Coronary artery (tissue), 2 donors: ENCODE data around the gene ARID4A.

Experiments
- DNase-seq: peaks from one replicate; pipeline ENCODE4 v3.0.0-alpha.2; 2017; ENCODE audit warnings: low spot score
- H3K27ac ChIP-seq, 2 donors: fragments of 200-600 bp; sonication (generic); one replicate each; pipeline ENCODE4 v1.5.1; 2016 to 2019
- H3K4me3 ChIP-seq: fragments of 200-600 bp; sonication (generic); 2 replicates; pipeline ENCODE4 v1.5.1; 2016; ENCODE audit warnings: mild to moderate bottlenecking, moderate library complexity
- TF ChIP-seq, protein P1 (sequence below): fragments of 200-600 bp; sonication (generic); IDR thresholded peaks from one replicate; pipeline ENCODE4 v1.5.1; 2019; ENCODE audit warnings: antibody characterized with exemption

The ARID4A gene

DNA sequence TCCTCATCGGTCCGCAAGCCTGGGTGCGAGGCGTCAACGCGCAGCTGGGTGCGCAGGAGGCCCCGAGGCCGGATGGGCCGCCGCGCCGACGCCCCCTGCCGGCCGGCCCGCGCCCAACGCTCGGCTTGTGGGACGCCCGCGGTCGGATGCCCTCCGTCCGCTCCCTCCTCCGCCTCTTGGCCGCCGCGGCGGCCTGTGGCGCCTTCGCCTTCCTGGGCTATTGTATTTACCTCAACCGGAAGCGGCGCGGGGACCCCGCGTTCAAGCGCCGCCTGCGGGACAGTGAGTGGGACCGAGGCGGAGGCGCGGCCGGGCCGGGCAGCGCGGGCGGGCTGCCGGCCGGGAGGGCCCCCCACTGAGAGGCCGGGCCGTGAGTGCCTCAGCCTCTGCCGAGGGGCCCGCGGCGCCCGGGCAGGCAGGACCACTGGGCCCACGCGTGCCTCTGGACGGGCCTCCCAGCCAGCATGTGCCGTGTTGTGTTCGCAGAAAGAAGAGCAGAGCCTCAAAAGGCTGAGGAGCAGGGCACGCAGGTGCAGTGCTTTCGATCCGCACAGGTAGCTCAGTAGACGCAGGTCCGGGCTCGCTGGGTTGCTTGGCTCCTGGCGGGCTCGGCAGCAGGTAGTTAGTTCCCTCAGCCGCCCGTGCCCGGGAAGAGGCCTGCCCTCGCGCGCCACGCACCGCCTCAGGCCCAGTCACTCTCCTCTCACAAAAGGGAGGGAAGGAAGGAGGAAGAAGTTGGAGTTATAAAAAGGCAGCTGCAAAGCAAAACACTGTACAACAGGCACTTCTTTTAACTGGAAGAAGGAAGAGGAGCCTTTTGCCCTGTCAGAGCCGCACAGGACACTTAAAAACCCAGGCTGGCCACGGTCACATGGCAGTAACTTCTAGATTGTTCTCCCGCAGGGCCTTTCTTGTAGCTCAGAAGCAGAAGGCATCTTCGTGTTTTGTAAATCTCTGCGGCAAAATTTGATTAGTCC is 97.7 kb downstream of the ARID4A start, which contains the start of gene TOMM20L:
TOMM20L (plus strand) TSS at position 119 of the 977 bp plus-strand sequence; CDS start at position 147, 28 bp downstream.
- peak; percentile 74 for DNase-seq
- TF ChIP-seq, protein P1, sequence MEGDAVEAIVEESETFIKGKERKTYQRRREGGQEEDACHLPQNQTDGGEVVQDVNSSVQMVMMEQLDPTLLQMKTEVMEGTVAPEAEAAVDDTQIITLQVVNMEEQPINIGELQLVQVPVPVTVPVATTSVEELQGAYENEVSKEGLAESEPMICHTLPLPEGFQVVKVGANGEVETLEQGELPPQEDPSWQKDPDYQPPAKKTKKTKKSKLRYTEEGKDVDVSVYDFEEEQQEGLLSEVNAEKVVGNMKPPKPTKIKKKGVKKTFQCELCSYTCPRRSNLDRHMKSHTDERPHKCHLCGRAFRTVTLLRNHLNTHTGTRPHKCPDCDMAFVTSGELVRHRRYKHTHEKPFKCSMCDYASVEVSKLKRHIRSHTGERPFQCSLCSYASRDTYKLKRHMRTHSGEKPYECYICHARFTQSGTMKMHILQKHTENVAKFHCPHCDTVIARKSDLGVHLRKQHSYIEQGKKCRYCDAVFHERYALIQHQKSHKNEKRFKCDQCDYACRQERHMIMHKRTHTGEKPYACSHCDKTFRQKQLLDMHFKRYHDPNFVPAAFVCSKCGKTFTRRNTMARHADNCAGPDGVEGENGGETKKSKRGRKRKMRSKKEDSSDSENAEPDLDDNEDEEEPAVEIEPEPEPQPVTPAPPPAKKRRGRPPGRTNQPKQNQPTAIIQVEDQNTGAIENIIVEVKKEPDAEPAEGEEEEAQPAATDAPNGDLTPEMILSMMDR: peak; percentile 82
- H3K27ac ChIP-seq: peak within 1 kb of the TSS; percentile 73 to 83
- peak within 1 kb of the TSS; percentile 79 for H3K4me3 ChIP-seq

- no peak overlapping the region for H3K27ac ChIP-seq
- DNase-seq: no peak
- TF ChIP-seq, protein P1: no peak
- H3K4me3 ChIP-seq: no peak overlapping the region
Measured at GRCh38 chr14:58397156-58397555, 98.8 kb downstream of the ARID4A start.

DNA sequence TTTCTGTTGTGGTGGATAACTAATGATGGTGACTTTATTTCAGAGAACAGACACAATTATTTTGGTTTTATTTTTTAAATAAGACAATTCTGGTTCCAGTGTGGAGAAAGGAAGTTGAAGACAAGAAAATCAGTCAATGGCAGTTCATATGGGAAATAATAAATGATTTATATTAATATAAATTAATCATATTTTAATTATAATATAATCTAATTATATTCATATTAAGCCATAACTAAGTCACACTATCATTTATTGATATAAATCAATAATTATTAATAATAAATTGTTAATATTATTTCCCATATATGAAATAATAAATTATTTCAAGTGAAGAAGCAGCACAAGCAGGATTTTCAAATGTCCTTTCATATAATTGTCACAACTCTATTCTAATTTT is 100.1 kb downstream of the ARID4A start:
- TF ChIP-seq, protein P1: no peak
- no peak for DNase-seq
- Histone ChIP-seq H3K27ac (no peak overlapping the region), H3K4me3 (no peak overlapping the region)

- no peak overlapping the region for H3K27ac ChIP-seq
- DNase-seq: no peak
- TF ChIP-seq, protein P1: no peak
- no peak overlapping the region for H3K4me3 ChIP-seq
Measured at GRCh38 chr14:58398895-58399294, 100.5 kb downstream of the ARID4A start.

DNA sequence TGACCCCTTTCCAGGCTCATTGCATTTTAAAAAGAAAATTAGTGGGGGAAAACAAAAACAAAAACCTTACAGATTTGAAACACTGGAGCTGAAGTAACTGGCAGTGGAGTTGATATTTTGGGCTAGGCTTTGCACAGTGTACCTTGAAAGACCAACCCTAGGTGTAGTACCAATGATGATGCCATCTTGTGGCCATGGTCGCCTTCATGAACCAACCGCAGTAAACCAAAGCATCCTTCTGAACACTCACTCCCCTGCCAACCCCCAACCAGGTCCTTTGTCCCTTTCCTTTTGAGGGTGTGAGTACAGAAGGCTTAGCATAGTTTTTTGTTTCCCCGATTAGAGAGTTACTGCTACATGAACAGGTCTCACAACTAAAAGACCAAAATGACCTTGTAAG is 103.2 kb downstream of the ARID4A start:
- DNase-seq: no peak
- TF ChIP-seq, protein P1: no peak
- Histone ChIP-seq H3K27ac (no peak overlapping the region), H3K4me3 (no peak overlapping the region)

DNA sequence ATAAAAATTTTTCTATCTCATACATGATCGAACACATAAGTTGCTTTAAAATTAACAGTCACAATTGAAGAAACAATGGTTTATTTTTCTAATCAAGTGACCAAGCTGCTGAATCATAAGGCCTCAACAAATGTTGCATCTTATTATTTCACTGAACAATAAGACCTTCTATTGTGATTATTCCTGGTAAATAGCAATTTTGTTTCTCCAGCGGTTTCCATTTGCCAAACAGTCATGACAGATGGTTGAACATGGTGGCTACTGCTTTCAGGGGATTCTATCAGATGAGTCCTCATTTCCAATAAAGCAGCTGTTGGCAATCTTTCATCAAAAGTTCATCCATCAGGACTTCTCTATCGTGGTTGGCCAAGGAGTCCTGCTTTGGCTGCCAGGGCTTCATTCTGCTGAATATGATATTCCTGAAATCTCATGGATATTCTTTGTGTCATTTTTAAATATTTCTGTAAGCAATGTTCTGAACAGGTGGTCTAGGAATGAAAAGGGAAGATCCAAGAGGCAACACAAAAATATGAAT is 110.4 kb downstream of the ARID4A start:
- Histone ChIP-seq H3K27ac (no peak overlapping the region), H3K4me3 (no peak overlapping the region)
- TF ChIP-seq, protein P1: no peak
- no peak for DNase-seq

DNA sequence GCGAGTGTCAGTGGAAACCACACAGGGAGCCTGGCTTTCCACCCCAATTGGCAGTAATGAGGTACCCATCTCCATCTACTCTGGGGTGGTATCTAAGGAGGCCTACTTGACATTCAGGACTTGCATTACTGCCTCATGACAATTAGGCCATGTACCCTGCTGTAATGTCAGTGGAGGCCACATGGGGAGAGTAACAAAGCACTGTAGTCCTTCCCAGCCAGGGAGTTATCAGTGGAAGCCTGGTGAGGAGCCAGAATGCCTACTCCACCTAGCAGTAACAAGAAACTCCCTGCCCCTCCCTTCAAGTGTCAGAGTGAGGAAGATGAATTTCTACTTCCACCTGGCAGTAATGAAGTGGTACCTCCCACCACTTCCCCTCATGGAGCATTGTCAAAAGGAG is 116.5 kb downstream of the ARID4A start:
- TF ChIP-seq, protein P1: no peak
- H3K4me3 ChIP-seq: no peak overlapping the region
- no peak for DNase-seq
- H3K27ac ChIP-seq: no peak overlapping the region
